Peyer's patch (tissue), 4 donors: ENCODE results near the gene ROR1.
"Not testable (repeated sequence)": the region's sequence is repeated elsewhere in the genome, so short reads cannot be mapped to it uniquely, and the experiment has no call there.

Experiments used
- CTCF ChIP-seq, 6 experiments: fragments of 450-650 bp in 4 of 6; fragments of 200-600 bp in 2 of 6; sonication (generic) in 1 of 6; IDR thresholded peaks; one replicate each; pipeline ENCODE4 v1.5.1; 2017 to 2019; ENCODE audit warnings: antibody characterized with exemption in 6 of 6, mild to moderate bottlenecking in 3 of 6, moderate library complexity in 1 of 6
- POLR2A ChIP-seq, 2 donors: fragments of 450-650 bp; IDR thresholded peaks; one replicate each; pipeline ENCODE4 v1.5.1; 2017; ENCODE audit warnings: antibody characterized with exemption in 2 of 2, mild to moderate bottlenecking in 2 of 2, moderate library complexity in 2 of 2

- TF ChIP-seq CTCF, POLR2A (IDR thresholded peaks at IDR 0.05): not testable (repeated sequence)
These were observed 450.4 kb downstream of the ROR1 start for GRCh38 chr1:64224236-64224635.
